ENCODE measurements around the gene RGL2. TPM values are rescaled to one million over a fixed set of nuclear protein-coding genes. Genes with fewer than 3 reads are reported as not detected.
A peak's percentile ranks its signal among the peaks of the same experiment; 100 is the strongest.

RGL2 gene
- total and polyA plus RNA-seq, 4 donors, result 23.6 to 119 (median 82.3) TPM

DNA sequence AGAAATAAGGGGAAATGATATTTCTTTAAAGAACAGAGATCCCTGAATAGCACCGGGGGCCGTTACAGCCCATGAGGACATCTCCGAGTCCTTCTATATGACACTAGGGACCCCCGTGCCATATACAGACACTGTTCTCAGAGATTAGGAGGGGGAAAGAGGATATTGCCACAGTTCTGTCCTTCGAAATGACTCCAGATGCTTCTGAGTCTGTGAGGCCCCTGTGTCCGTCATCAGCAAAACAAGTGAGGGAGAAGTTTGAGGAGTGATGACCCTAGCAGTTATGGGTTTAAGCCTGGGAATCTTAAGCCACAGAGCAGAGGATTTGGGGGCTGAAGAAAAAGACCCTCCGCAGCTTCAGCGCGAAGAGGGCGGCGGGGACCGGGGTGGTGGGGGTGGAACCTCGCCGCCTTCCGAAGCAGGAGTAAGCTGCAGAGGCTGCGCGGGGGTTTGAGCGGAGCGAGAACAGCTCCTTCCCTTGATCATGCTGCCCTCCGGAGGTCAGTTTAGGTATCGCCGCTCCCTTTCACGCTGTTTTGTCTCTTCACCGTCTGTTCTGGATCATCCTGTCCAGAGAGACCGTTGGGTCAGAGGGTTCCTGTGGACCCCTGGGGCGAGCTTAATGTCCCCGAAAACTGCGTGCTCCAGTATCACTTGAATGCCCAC is 50.6 kb downstream of the RGL2 start:
- Histone ChIP-seq H3K27ac (ENCODE audit: low read depth, low read length) (peak overlapping the region; percentile 88), H3K4me1 (ENCODE audit: control insufficient read depth, insufficient read depth, low read length) (peaks cover 19% of the 10 kb centered on the region), H3K36me3 (ENCODE audit: control insufficient read depth, insufficient read depth, low read length) (peaks cover 16% of the 10 kb centered on the region), H3K4me3 (ENCODE audit: low read depth, low read length) (peak overlapping the region; percentile 83), H3K9me3 (ENCODE audit: control insufficient read depth, insufficient read depth, low read length) (no peaks in the 10 kb centered on the region), H3K27me3 (ENCODE audit: control insufficient read depth, insufficient read depth, low read length) (no peaks in the 10 kb centered on the region)
- under 1% methylated on average over 24 of the region's 28 CpGs for whole genome bisulfite sequencing (ENCODE audit: insufficient coverage)
- peak; percentile 72 to 95 (median 86) for DNase-seq (ENCODE audit: low read depth in 4 of 6, low spot score in 6 of 6)

DNA sequence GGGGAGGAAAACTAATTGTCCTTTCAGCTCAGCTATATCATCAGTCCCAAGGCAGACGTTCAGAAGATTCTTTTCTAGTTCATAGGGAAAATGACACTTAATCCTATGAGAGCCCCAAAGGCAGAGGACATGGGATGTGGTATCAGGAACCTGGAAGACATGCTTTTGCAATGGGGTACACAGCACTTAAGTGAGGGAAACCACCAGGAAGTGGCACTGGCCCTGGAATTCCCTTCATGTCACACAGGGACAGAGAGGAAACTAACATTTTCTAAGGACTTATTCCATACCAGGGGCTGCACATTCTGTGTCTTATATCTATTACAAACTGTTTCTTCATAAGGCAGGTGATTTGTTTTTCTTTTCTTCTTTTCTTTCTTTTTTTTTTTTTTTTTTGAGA is 55.3 kb downstream of the RGL2 start:
- Histone ChIP-seq H3K36me3 (ENCODE audit: control insufficient read depth, insufficient read depth, low read length) (no peaks in the 10 kb centered on the region), H3K4me3 (ENCODE audit: low read depth, low read length) (no peak overlapping the region), H3K9me3 (ENCODE audit: control insufficient read depth, insufficient read depth, low read length) (no peaks in the 10 kb centered on the region), H3K4me1 (ENCODE audit: control insufficient read depth, insufficient read depth, low read length) (peaks cover 3% of the 10 kb centered on the region), H3K27ac (ENCODE audit: low read depth, low read length) (no peak overlapping the region), H3K27me3 (ENCODE audit: control insufficient read depth, insufficient read depth, low read length) (peaks cover 4% of the 10 kb centered on the region)
- DNase-seq (ENCODE audit: low read depth in 4 of 6, low spot score in 6 of 6), result no peak
- no CpG with 5 or more reads among the region's 1 CpG for WGBS (ENCODE audit: insufficient coverage)

DNA sequence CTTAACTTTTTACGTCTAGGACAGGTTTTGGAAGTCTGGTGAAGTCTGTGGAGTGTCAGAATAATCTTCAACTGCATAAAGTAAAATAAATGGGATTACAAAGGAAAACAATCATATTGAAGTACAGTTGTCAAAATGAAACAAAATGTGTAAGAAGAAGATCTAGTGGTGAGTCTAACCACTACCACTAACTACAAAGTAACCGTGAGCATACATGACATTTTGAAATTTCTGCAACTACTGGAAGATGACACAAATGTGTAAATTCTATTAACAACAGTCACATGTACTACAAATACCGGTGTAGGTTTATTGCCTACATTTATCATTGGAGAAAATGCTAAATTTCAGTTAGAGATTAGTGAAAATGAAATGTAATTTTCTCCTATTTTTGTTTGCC is 56.8 kb downstream of the RGL2 start:
- no peaks in the 10 kb centered on the region for H3K4me1 ChIP-seq (ENCODE audit: control insufficient read depth, insufficient read depth, low read length)
- H3K27me3 ChIP-seq (ENCODE audit: control insufficient read depth, insufficient read depth, low read length), result peaks cover 4% of the 10 kb centered on the region
- WGBS (ENCODE audit: insufficient coverage), result no CpG with 5 or more reads among the region's 3 CpGs
- no peak overlapping the region for H3K27ac ChIP-seq (ENCODE audit: low read depth, low read length)
- H3K9me3 ChIP-seq (ENCODE audit: control insufficient read depth, insufficient read depth, low read length), result no peaks in the 10 kb centered on the region
- H3K4me3 ChIP-seq (ENCODE audit: low read depth, low read length), result no peak overlapping the region
- DNase-seq (ENCODE audit: low read depth in 4 of 6, low spot score in 6 of 6), result no peak
- no peaks in the 10 kb centered on the region for H3K36me3 ChIP-seq (ENCODE audit: control insufficient read depth, insufficient read depth, low read length)

Other genes starting within 250 kb of the RGL2 start
- gene HLA-DPA1, start 225.3 kb downstream of the RGL2 start, total RNA-seq, result 10 to 100 TPM; 19.8 to 23.1 TPM
- 10 to 100 TPM in 1 of 2 donors, 1 to 10 TPM in 1; 6.6 to 13.7 TPM for gene HLA-DPA1, start 225.3 kb downstream of the RGL2 start, polyA plus RNA-seq (ENCODE audit: insufficient read length in 2 of 2)
- gene HLA-DPB1, start 223.0 kb downstream of the RGL2 start, total RNA-seq, result 10 to 100 TPM; 15.4 to 21.3 TPM
- 10 to 100 TPM; 10.5 to 11.4 TPM for gene HLA-DPB1, start 223.0 kb downstream of the RGL2 start, polyA plus RNA-seq (ENCODE audit: insufficient read length in 2 of 2)
- gene COL11A2, start 106.5 kb downstream of the RGL2 start, total RNA-seq, result 1 to 10 TPM; 2.8 to 4.9 TPM
- gene COL11A2, start 106.5 kb downstream of the RGL2 start, polyA plus RNA-seq (ENCODE audit: insufficient read length in 2 of 2), result 10 to 100 TPM; 10.4 to 12.6 TPM
- gene RXRB, start 98.3 kb downstream of the RGL2 start, total RNA-seq, result 10 to 100 TPM; 19.2 to 32.3 TPM
- 10 to 100 TPM; 61.6 to 79.0 TPM for gene RXRB, start 98.3 kb downstream of the RGL2 start, polyA plus RNA-seq (ENCODE audit: insufficient read length in 2 of 2)
- gene SLC39A7, start 98.1 kb downstream of the RGL2 start, total RNA-seq, result 10 to 100 TPM; 55.0 to 87.3 TPM
- gene SLC39A7, start 98.1 kb downstream of the RGL2 start, polyA plus RNA-seq (ENCODE audit: insufficient read length in 2 of 2), result 100 to 1,000 TPM in 1 of 2 donors, 10 to 100 TPM in 1; 86.7 to 103 TPM
- 10 to 100 TPM in 1 of 2 donors, 1 to 10 TPM in 1; 7.8 to 24.8 TPM for gene HSD17B8, start 94.3 kb downstream of the RGL2 start, total RNA-seq
- 10 to 100 TPM in 1 of 2 donors, 1 to 10 TPM in 1; 8.5 to 10.5 TPM for gene HSD17B8, start 94.3 kb downstream of the RGL2 start, polyA plus RNA-seq (ENCODE audit: insufficient read length in 2 of 2)
- gene RING1, start 90.4 kb downstream of the RGL2 start, total RNA-seq, result 10 to 100 TPM; 19.0 to 43.9 TPM
- 10 to 100 TPM; 63.3 to 71.0 TPM for gene RING1, start 90.4 kb downstream of the RGL2 start, polyA plus RNA-seq (ENCODE audit: insufficient read length in 2 of 2)
- gene VPS52, start 27.1 kb downstream of the RGL2 start, total RNA-seq, result 10 to 100 TPM; 35.4 to 49.3 TPM
- gene VPS52, start 27.1 kb downstream of the RGL2 start, polyA plus RNA-seq (ENCODE audit: insufficient read length in 2 of 2), result 10 to 100 TPM; 69.2 to 87.3 TPM
- gene RPS18, start 26.9 kb downstream of the RGL2 start, total RNA-seq, result 1,000 to 10,000 TPM; 1,293 to 3,565 TPM
- 1,000 to 10,000 TPM; 1,607 to 1,704 TPM for gene RPS18, start 26.9 kb downstream of the RGL2 start, polyA plus RNA-seq (ENCODE audit: insufficient read length in 2 of 2)
- 10 to 100 TPM in 1 of 2 donors, 1 to 10 TPM in 1; 5.8 to 12.9 TPM for gene B3GALT4, start 21.8 kb downstream of the RGL2 start, total RNA-seq
- 1 to 10 TPM; 6.2 to 8.1 TPM for gene B3GALT4, start 21.8 kb downstream of the RGL2 start, polyA plus RNA-seq (ENCODE audit: insufficient read length in 2 of 2)
- 10 to 100 TPM; 31.7 to 53.8 TPM for gene WDR46, start 9.7 kb downstream of the RGL2 start, total RNA-seq
- 10 to 100 TPM; 51.8 to 60.5 TPM for gene WDR46, start 9.7 kb downstream of the RGL2 start, polyA plus RNA-seq (ENCODE audit: insufficient read length in 2 of 2)
- 10 to 100 TPM; 30.4 to 54.4 TPM for gene PFDN6, start 9.3 kb downstream of the RGL2 start, total RNA-seq
- gene PFDN6, start 9.3 kb downstream of the RGL2 start, polyA plus RNA-seq (ENCODE audit: insufficient read length in 2 of 2), result 10 to 100 TPM; 78.5 to 80.2 TPM
- gene TAPBP, start 15.1 kb upstream of the RGL2 start, total RNA-seq, result 10 to 100 TPM; 42.8 to 48.0 TPM
- 10 to 100 TPM; 41.3 to 49.2 TPM for gene TAPBP, start 15.1 kb upstream of the RGL2 start, polyA plus RNA-seq (ENCODE audit: insufficient read length in 2 of 2)
- 10 to 100 TPM; 16.4 to 26.8 TPM for gene ZBTB22, start 18.8 kb upstream of the RGL2 start, total RNA-seq
- 10 to 100 TPM; 25.3 to 25.4 TPM for gene ZBTB22, start 18.8 kb upstream of the RGL2 start, polyA plus RNA-seq (ENCODE audit: insufficient read length in 2 of 2)
- 10 to 100 TPM; 18.0 to 35.5 TPM for gene DAXX, start 24.0 kb upstream of the RGL2 start, total RNA-seq
- 10 to 100 TPM; 50.8 to 51.9 TPM for gene DAXX, start 24.0 kb upstream of the RGL2 start, polyA plus RNA-seq (ENCODE audit: insufficient read length in 2 of 2)
- 10 to 100 TPM in 1 of 2 donors, 1 to 10 TPM in 1; 6.7 to 12.9 TPM for gene KIFC1, start 92.9 kb upstream of the RGL2 start, total RNA-seq
- gene KIFC1, start 92.9 kb upstream of the RGL2 start, polyA plus RNA-seq (ENCODE audit: insufficient read length in 2 of 2), result 10 to 100 TPM; 18.0 to 25.9 TPM
- 10 to 100 TPM; 17.2 to 55.4 TPM for gene PHF1, start 112.1 kb upstream of the RGL2 start, total RNA-seq
- gene PHF1, start 112.1 kb upstream of the RGL2 start, polyA plus RNA-seq (ENCODE audit: insufficient read length in 2 of 2), result 100 to 1,000 TPM; 116 to 128 TPM
- 100 to 1,000 TPM in 1 of 2 donors, 10 to 100 TPM in 1; 64.9 to 202 TPM for gene CUTA, start 119.2 kb upstream of the RGL2 start, total RNA-seq
- gene CUTA, start 119.2 kb upstream of the RGL2 start, polyA plus RNA-seq (ENCODE audit: insufficient read length in 2 of 2), result 100 to 1,000 TPM; 211 to 241 TPM
- gene SYNGAP1, start 121.1 kb upstream of the RGL2 start, total RNA-seq, result 10 to 100 TPM; 11.5 to 21.0 TPM
- gene SYNGAP1, start 121.1 kb upstream of the RGL2 start, polyA plus RNA-seq (ENCODE audit: insufficient read length in 2 of 2), result 10 to 100 TPM; 84.7 to 98.9 TPM
- 10 to 100 TPM in 1 of 2 donors, 1 to 10 TPM in 1; 7.1 to 13.1 TPM for gene ZBTB9, start 155.6 kb upstream of the RGL2 start, total RNA-seq
- 10 to 100 TPM; 12.6 to 14.1 TPM for gene ZBTB9, start 155.6 kb upstream of the RGL2 start, polyA plus RNA-seq (ENCODE audit: insufficient read length in 2 of 2)